B cell (primary cell): ENCODE results near the gene ZNF556. TPM values are rescaled to one million over a fixed set of nuclear protein-coding genes. Genes with fewer than 3 reads are reported as not detected.

Experiments
- ATAC-seq: fragments of 200-7000 bp; cut with Tn5 transposase; one replicate; pipeline ENCODE4 v1.10.0; 2021; ENCODE audit warnings: low read depth, mild to moderate bottlenecking, moderate number of reproducible peaks, moderate library complexity
- CTCF ChIA-PET: fragments of 350-600 bp; sonication (Branson Sonifier 250); formaldehyde crosslinking; loops from one replicate; lab custom pipeline; 2021; ENCODE audit warnings: antibody characterized with exemption, inconsistent platforms; lab: Charles Lee
- POLR2A ChIA-PET: fragments of 350-600 bp; sonication (Branson Sonifier 250); formaldehyde crosslinking; loops from one replicate; lab custom pipeline; 2021; ENCODE audit warnings: antibody characterized with exemption; lab: Charles Lee
- DNase-seq: peaks from one replicate; pipeline ENCODE4 v3.0.0; 2013
- H2AFZ ChIP-seq: 2 replicates; pipeline ENCODE4 v1.6.1; 2012; ENCODE audit warnings: mild to moderate bottlenecking, low read depth, low read length; ENCODE audit not compliant: insufficient read depth, poor library complexity, severe bottlenecking
- H3K27ac ChIP-seq, 2 donors: 1 replicate in 1 of 2; 2 replicates in 1 of 2; pipeline ENCODE4 v1.5.1; 2012 to 2013; ENCODE audit warnings: low read length in 2 of 2, mild to moderate bottlenecking in 2 of 2, moderate library complexity in 1 of 2
- H3K27me3 ChIP-seq, 4 experiments: fragments of 200-600 bp in 1 of 4; sonication (generic) in 1 of 4; replicated peaks in 1 of 4; 1 replicate in 2 of 4; 2 replicates in 2 of 4; pipeline versions ENCODE4 v1.6.1 to v1.7.0; 2013 to 2016; ENCODE audit warnings: low read length in 3 of 4, mild to moderate bottlenecking in 2 of 4, mixed read lengths in 1 of 4, moderate library complexity in 1 of 4; ENCODE audit not compliant: insufficient read depth in 4 of 4, control insufficient read depth in 3 of 4; ENCODE audit errors: control extremely low read depth in 1 of 4
- H3K36me3 ChIP-seq, 2 experiments: replicated peaks in 1 of 2; 1 replicate in 1 of 2; 2 replicates in 1 of 2; pipeline versions ENCODE4 v1.6.1 to v1.7.1; 2013; ENCODE audit warnings: low read length in 1 of 2; ENCODE audit not compliant: insufficient read depth in 2 of 2, control insufficient read depth in 1 of 2; ENCODE audit errors: control extremely low read depth in 1 of 2, extremely low read depth in 1 of 2
- H3K4me1 ChIP-seq, 2 donors: fragments of 200-600 bp in 1 of 2; sonication (generic) in 1 of 2; 1 replicate in 1 of 2; 2 replicates in 1 of 2; pipeline versions ENCODE4 v1.5.1 to v1.6.1; 2013 to 2017; ENCODE audit warnings: low read length in 2 of 2; ENCODE audit not compliant: control insufficient read depth in 2 of 2, insufficient read depth in 2 of 2
- H3K4me2 ChIP-seq: replicated peaks from 2 replicates; pipeline ENCODE3; 2012; ENCODE audit warnings: mild to moderate bottlenecking, low read depth, low read length; ENCODE audit not compliant: poor library complexity, severe bottlenecking
- H3K4me3 ChIP-seq, 5 experiments: fragments of 200-600 bp in 1 of 5; sonication (generic) in 1 of 5; 1 replicate in 3 of 5; 2 replicates in 2 of 5; pipeline versions ENCODE4 v1.5.1 to v1.7.0; 2011 to 2016; ENCODE audit warnings: low read length in 4 of 5, mild to moderate bottlenecking in 4 of 5, low read depth in 2 of 5, control low read depth in 1 of 5, moderate library complexity in 1 of 5; ENCODE audit not compliant: insufficient read depth in 1 of 5; ENCODE audit errors: control extremely low read depth in 1 of 5, extremely low read depth in 1 of 5
- H3K79me2 ChIP-seq: fragments of 200-600 bp; sonication (generic); one replicate; pipeline ENCODE4 v1.6.0; 2016; ENCODE audit warnings: low read length; ENCODE audit not compliant: control insufficient read depth, insufficient read depth
- H3K9ac ChIP-seq: fragments of 200-600 bp; sonication (generic); 2 replicates; pipeline ENCODE4 v1.6.1; 2017; ENCODE audit warnings: mild to moderate bottlenecking, low read length, moderate library complexity
- H3K9me3 ChIP-seq, 3 donors: one replicate each; pipeline versions ENCODE4 v1.6.1 to v1.7.1; 2013; ENCODE audit warnings: low read length in 2 of 3; ENCODE audit not compliant: control insufficient read depth in 2 of 3, insufficient read depth in 1 of 3; ENCODE audit errors: control extremely low read depth in 1 of 3
- H4K20me1 ChIP-seq: 2 replicates; pipeline ENCODE4 v1.6.0; 2012; ENCODE audit warnings: mild to moderate bottlenecking, low read length; ENCODE audit not compliant: insufficient read depth, control insufficient read depth, poor library complexity, severe bottlenecking
- H3K27ac Mint-ChIP-seq: one replicate; pipeline ENCODE4 v1.8.0; 2021; ENCODE audit warnings: mixed read lengths
- H3K27me3 Mint-ChIP-seq: one replicate; pipeline ENCODE4 v1.8.0; 2021; ENCODE audit warnings: mixed read lengths
- H3K4me1 Mint-ChIP-seq: one replicate; pipeline ENCODE4 v1.8.0; 2021; ENCODE audit warnings: mixed read lengths
- H3K4me3 Mint-ChIP-seq: one replicate; pipeline ENCODE4 v1.8.0; 2021; ENCODE audit warnings: mixed read lengths
- H3K9me3 Mint-ChIP-seq: one replicate; pipeline ENCODE4 v1.8.0; 2022; ENCODE audit warnings: mixed read lengths; ENCODE audit not compliant: insufficient read depth
- CTCF ChIP-seq: fragments of 200-600 bp; IDR thresholded peaks from one replicate; pipeline ENCODE4 v1.8.0; 2022; ENCODE audit warnings: antibody characterized with exemption, mild to moderate bottlenecking
- EZH2 ChIP-seq: IDR thresholded peaks from 2 replicates; pipeline ENCODE4 v1.6.1; 2012; ENCODE audit warnings: borderline replicate concordance, low read depth, mild to moderate bottlenecking, moderate library complexity, low read length; ENCODE audit not compliant: insufficient read depth, poor library complexity, severe bottlenecking
- whole genome bisulfite sequencing: methylation state at CpG from one replicate; pipeline ENCODE4 v1.1.5; 2013; ENCODE audit warnings: missing lambda C conversion rate; ENCODE audit not compliant: insufficient coverage; 5-methylcytosine and 5-hydroxymethylcytosine counted together
- intact Hi-C: fragments of 100-400 bp; cut with micrococcal nuclease; formaldehyde crosslinking; loops from one replicate; pipeline ENCODE4 v1.10.0; 2022
- polyA plus RNA-seq: library from polyadenylated mRNA; depleted of rRNA; stranded (reverse); fragments of >200 nt; gene quantifications from 2 replicates; pipeline ENCODE4 v1.2.3, GENCODE V29; 2012
- total RNA-seq, 2 donors: library from RNA; stranded (reverse); fragments of 120-200 nt in 1 of 2; gene quantifications; 1 replicate in 1 of 2; 2 replicates in 1 of 2; pipeline versions ENCODE4 v1.2.3 to v1.2.4, GENCODE V29; 2013 to 2022

Gene ZNF556
- total and polyA plus RNA-seq, 2 donors (not counting 1 experiment from before 2014, with no cell fraction given) = 0.13 TPM; not detected in 1

- Mint-ChIP-seq H3K4me1 (no peaks in the 10 kb centered on the region), H3K27ac (no peak overlapping the region), H3K9me3 (peaks cover 7% of the 10 kb centered on the region), H3K4me3 (no peak overlapping the region), H3K27me3 (no peaks in the 10 kb centered on the region)
- no peak for DNase-seq
- H3K27ac ChIP-seq = no peak overlapping the region
- H4K20me1 ChIP-seq = no peaks in the 10 kb centered on the region
- H3K4me2 ChIP-seq = no peak overlapping the region
- H3K9me3 ChIP-seq = peaks cover 0 to 13% (median 6%) of the 10 kb centered on the region in 3 donors
- POLR2A ChIA-PET = no interaction called here
- H2AFZ ChIP-seq = no peak overlapping the region
- no peaks in the 10 kb centered on the region for H3K4me1 ChIP-seq
- H3K4me3 ChIP-seq = no peak overlapping the region
- intact Hi-C loops = no loop called here
- no peaks in the 10 kb centered on the region for H3K79me2 ChIP-seq
- H3K9ac ChIP-seq = no peak overlapping the region
- TF ChIP-seq CTCF (no peak), EZH2 (no peak)
- no peaks in the 10 kb centered on the region for H3K27me3 ChIP-seq
- CTCF ChIA-PET = no interaction called here
- WGBS = 93% methylated on average over 48 of the region's 53 CpGs
- peaks cover 0 to under 1% of the 10 kb centered on the region in 2 experiments for H3K36me3 ChIP-seq
- ATAC-seq = no peak
Observed at GRCh38 chr19:2926341-2927031, 59.4 kb downstream of the ZNF556 start.

- H3K27ac Mint-ChIP-seq = no peak overlapping the region
- Histone ChIP-seq H3K27me3 (no peaks in the 10 kb centered on the region), H2AFZ (no peak overlapping the region), H3K4me2 (no peak overlapping the region), H3K4me3 (no peak overlapping the region), H3K27ac (no peak overlapping the region), H3K36me3 (peaks cover 0 to 2% of the 10 kb centered on the region in 2 experiments), H3K9me3 (peaks cover 0 to 19% (median 8%) of the 10 kb centered on the region in 3 donors), H4K20me1 (no peaks in the 10 kb centered on the region), H3K4me1 (no peaks in the 10 kb centered on the region), H3K9ac (no peak overlapping the region), H3K79me2 (no peaks in the 10 kb centered on the region)
- intact Hi-C loops = no loop called here
- TF ChIP-seq EZH2 (no peak), CTCF (no peak)
- POLR2A ChIA-PET = no interaction called here
- no peak for DNase-seq
- 100% methylated on average over 14 of the region's 18 CpGs for WGBS
- no peak overlapping the region for H3K4me3 Mint-ChIP-seq
- no peak for ATAC-seq
- H3K4me1 Mint-ChIP-seq = no peaks in the 10 kb centered on the region
- peaks cover 8% of the 10 kb centered on the region for H3K9me3 Mint-ChIP-seq
- CTCF ChIA-PET = no interaction called here
- no peaks in the 10 kb centered on the region for H3K27me3 Mint-ChIP-seq
Observed at GRCh38 chr19:2927032-2927430, 59.9 kb downstream of the ZNF556 start.
